ENCODE measurements around the gene ATL2.

DNA sequence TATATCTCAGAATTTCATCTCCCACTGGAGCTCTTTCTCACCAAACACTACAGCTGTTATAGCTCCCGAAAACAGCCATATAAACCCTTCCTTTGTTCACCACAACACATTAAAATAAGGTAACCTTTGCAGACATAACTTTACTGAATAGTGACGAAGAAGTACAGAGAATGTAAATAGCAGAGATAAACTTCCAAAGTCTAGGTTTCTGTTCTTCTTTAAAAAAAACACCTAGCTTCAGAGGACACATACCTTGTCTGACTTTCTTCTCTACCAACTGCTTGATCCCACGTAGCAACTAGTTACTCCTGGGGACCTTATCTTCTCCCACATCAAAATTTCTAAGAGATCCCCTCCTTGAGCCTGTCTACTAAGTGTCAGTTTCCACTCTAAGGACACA, 32.3 kb downstream of the ATL2 start:
- TF ChIP-seq, protein P1, sequence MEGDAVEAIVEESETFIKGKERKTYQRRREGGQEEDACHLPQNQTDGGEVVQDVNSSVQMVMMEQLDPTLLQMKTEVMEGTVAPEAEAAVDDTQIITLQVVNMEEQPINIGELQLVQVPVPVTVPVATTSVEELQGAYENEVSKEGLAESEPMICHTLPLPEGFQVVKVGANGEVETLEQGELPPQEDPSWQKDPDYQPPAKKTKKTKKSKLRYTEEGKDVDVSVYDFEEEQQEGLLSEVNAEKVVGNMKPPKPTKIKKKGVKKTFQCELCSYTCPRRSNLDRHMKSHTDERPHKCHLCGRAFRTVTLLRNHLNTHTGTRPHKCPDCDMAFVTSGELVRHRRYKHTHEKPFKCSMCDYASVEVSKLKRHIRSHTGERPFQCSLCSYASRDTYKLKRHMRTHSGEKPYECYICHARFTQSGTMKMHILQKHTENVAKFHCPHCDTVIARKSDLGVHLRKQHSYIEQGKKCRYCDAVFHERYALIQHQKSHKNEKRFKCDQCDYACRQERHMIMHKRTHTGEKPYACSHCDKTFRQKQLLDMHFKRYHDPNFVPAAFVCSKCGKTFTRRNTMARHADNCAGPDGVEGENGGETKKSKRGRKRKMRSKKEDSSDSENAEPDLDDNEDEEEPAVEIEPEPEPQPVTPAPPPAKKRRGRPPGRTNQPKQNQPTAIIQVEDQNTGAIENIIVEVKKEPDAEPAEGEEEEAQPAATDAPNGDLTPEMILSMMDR (IDR thresholded peaks at IDR 0.05), result no peak
- no peak for TF ChIP-seq POLR2A (IDR thresholded peaks at IDR 0.05)
